ENCODE results near the gene SDR9C7.

GRCh38 chr12:56933826-56934625, at the start of gene SDR9C7:
- TF ChIP-seq, protein P1, sequence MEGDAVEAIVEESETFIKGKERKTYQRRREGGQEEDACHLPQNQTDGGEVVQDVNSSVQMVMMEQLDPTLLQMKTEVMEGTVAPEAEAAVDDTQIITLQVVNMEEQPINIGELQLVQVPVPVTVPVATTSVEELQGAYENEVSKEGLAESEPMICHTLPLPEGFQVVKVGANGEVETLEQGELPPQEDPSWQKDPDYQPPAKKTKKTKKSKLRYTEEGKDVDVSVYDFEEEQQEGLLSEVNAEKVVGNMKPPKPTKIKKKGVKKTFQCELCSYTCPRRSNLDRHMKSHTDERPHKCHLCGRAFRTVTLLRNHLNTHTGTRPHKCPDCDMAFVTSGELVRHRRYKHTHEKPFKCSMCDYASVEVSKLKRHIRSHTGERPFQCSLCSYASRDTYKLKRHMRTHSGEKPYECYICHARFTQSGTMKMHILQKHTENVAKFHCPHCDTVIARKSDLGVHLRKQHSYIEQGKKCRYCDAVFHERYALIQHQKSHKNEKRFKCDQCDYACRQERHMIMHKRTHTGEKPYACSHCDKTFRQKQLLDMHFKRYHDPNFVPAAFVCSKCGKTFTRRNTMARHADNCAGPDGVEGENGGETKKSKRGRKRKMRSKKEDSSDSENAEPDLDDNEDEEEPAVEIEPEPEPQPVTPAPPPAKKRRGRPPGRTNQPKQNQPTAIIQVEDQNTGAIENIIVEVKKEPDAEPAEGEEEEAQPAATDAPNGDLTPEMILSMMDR (IDR thresholded peaks at IDR 0.05; ENCODE audit: low read length): no peak
- no peak for TF ChIP-seq EZH2 (IDR thresholded peaks at IDR 0.05; ENCODE audit: borderline replicate concordance, low read length)

Measured in OCI-LY1 (cell line).